Activated naive CD4-positive, alpha-beta T cell treated with anti-CD3 and anti-CD28 coated beads, Interleukin-2, amount 10 ng/mL, durations not matched to agents 7 days and 5 days (primary cell): ENCODE results near the gene ZMYND12.
"Not testable (repeated sequence)": the region's sequence is repeated elsewhere in the genome, so short reads cannot be mapped to it uniquely, and the experiment has no call there.

Experiments used
- CTCF ChIA-PET: fragments of 350-600 bp; sonication (Branson Sonifier 250); formaldehyde crosslinking; loops from one replicate; lab custom pipeline; 2021; ENCODE audit warnings: antibody characterized with exemption; lab: Charles Lee
- DNase-seq: peaks from one replicate; pipeline ENCODE4 v3.0.0-alpha.2; 2020
- H3K27ac Mint-ChIP-seq: one replicate; pipeline ENCODE4 v1.8.0; 2021; ENCODE audit warnings: mild to moderate bottlenecking, moderate library complexity, mixed read lengths
- H3K27me3 Mint-ChIP-seq: one replicate; pipeline ENCODE4 v1.8.0; 2021; ENCODE audit warnings: mild to moderate bottlenecking, mixed read lengths
- H3K36me3 Mint-ChIP-seq: one replicate; pipeline ENCODE4 v1.8.0; 2021; ENCODE audit warnings: mixed read lengths
- H3K4me1 Mint-ChIP-seq: one replicate; pipeline ENCODE4 v1.8.0; 2021; ENCODE audit warnings: mixed read lengths
- H3K4me3 Mint-ChIP-seq: one replicate; pipeline ENCODE4 v1.8.0; 2021; ENCODE audit warnings: mild to moderate bottlenecking, moderate library complexity, mixed read lengths
- H3K9me3 Mint-ChIP-seq: one replicate; pipeline ENCODE4 v1.8.0; 2021; ENCODE audit warnings: mixed read lengths

Gene ZMYND12, protein sequence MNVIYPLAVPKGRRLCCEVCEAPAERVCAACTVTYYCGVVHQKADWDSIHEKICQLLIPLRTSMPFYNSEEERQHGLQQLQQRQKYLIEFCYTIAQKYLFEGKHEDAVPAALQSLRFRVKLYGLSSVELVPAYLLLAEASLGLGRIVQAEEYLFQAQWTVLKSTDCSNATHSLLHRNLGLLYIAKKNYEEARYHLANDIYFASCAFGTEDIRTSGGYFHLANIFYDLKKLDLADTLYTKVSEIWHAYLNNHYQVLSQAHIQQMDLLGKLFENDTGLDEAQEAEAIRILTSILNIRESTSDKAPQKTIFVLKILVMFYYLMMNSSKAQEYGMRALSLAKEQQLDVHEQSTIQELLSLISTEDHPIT

GRCh38 chr1:42456010-42456753, at the start of gene ZMYND12, which contains the start of gene PPCS:
Gene ZMYND12, minus strand, starts transcription at chr1:42456022. Its CDS starts 25 bp downstream, at chr1:42455997.
Gene PPCS, plus strand, starts transcription at chr1:42456543. Its CDS starts 23 bp downstream, at chr1:42456566.
- peak; percentile 93 for DNase-seq
- Mint-ChIP-seq H3K27me3 (no peaks in the 10 kb centered on the region), H3K4me1 (peaks cover 47% of the 10 kb centered on the region), H3K9me3 (no peaks in the 10 kb centered on the region), H3K4me3 (peak within 1 kb of the TSS; percentile 92), H3K27ac (peak within 1 kb of the TSS; percentile 97), H3K36me3 (peaks cover 39% of the 10 kb centered on the region)
- CTCF ChIA-PET, result interaction anchor here (1.0 kb wide), 1 partner anchor 96 kb away, joined by 3 read pairs; no protein-coding TSS in a partner anchor

- Mint-ChIP-seq H3K27me3 (no peaks in the 10 kb centered on the region), H3K9me3 (peaks cover 33% of the 10 kb centered on the region), H3K4me1 (no peaks in the 10 kb centered on the region), H3K27ac (no peak overlapping the region), H3K4me3 (no peak overlapping the region), H3K36me3 (peaks cover 6% of the 10 kb centered on the region)
- DNase-seq, result no peak
- CTCF ChIA-PET, result interaction anchor here (0.9 kb wide), 1 partner anchor 16 kb away, joined by 3 read pairs; no protein-coding TSS in a partner anchor
Measured at GRCh38 chr1:42504535-42505128, 48.8 kb upstream of the ZMYND12 start.

GRCh38 chr1:42502031-42502430, 46.2 kb upstream of the ZMYND12 start:
- peaks cover 24% of the 10 kb centered on the region for H3K9me3 Mint-ChIP-seq
- H3K27me3 Mint-ChIP-seq, DNase-seq, H3K4me1 Mint-ChIP-seq, CTCF ChIA-PET, H3K27ac Mint-ChIP-seq, H3K4me3 Mint-ChIP-seq, H3K36me3 Mint-ChIP-seq: not testable (repeated sequence)

DNA sequence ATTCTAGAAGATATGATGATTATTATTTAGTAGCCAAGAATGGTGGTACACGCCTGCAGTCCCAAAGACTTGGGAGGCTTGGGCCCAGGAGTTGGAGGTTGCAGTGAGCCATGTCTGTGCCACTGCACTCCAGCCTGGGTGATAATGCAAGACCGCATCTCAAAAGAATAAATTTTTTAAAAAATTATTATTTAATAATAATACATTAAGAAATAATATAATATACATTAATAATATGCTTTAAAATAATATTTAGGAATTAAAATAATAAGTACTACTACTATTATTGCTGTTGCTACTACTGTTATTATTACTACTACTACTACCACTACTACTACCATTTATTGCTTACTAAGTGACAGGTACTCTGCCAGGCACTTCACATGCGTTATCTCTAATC, 34.4 kb upstream of the ZMYND12 start:
- Mint-ChIP-seq H3K27ac (no peak overlapping the region), H3K4me3 (no peak overlapping the region)
- DNase-seq, result no peak

DNA sequence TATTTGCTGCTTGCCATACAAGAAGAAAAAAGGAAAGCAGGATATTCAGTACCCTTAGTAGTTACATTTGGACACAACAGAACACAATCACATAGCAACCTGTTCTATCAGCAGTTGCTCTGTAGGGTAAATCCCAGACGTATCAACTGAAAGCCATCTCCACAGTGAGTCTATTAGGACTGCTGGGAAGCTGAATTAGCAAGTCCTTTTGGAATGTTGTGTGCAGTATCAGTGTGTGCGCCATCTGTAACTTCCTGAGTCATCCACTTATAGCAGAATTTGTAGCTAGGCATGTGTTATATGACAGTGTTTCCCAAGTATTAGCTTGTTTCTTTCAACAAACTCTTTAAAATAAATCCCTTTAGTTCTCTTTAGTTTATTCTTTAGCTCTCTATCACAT, 28.6 kb upstream of the ZMYND12 start:
- Mint-ChIP-seq H3K27me3 (no peaks in the 10 kb centered on the region), H3K27ac (no peak overlapping the region), H3K9me3 (no peaks in the 10 kb centered on the region), H3K4me3 (no peak overlapping the region), H3K4me1 (no peaks in the 10 kb centered on the region), H3K36me3 (no peaks in the 10 kb centered on the region)
- DNase-seq, result no peak
- CTCF ChIA-PET, result no interaction called here

More for the DNA sequence above, 34.4 kb upstream of the ZMYND12 start:
- H3K36me3 Mint-ChIP-seq, result no peaks in the 10 kb centered on the region
- no peaks in the 10 kb centered on the region for H3K27me3 Mint-ChIP-seq
- CTCF ChIA-PET, result no interaction called here
- no peaks in the 10 kb centered on the region for H3K4me1 Mint-ChIP-seq
- peaks cover 2% of the 10 kb centered on the region for H3K9me3 Mint-ChIP-seq

DNA sequence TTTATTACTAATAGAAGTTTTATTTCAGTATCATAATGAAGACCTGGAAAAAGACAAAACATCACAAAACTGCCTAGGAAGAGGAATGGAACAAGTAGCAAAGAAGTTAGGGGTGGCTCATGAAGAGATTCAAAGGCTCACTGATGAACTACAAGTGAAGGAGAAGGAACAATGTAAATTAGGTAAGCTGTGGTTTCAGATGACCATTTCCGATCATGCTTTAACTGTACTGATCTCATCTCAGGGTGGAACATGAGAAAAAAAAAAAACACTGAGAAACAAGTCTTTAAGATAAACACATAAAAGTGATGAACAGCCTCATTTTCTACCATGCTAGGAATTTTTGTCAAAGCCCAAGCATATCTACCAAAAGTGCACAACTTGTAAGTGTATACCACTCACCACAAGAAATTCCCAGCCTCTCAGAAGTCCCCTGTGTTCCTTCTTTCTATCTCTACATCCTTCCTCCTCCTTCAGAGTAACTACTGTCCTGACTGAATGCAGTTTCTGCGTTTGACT, 26.9 kb upstream of the ZMYND12 start:
- CTCF ChIA-PET, result no interaction called here
- no peaks in the 10 kb centered on the region for H3K9me3 Mint-ChIP-seq
- no peak overlapping the region for H3K27ac Mint-ChIP-seq
- no peaks in the 10 kb centered on the region for H3K36me3 Mint-ChIP-seq
- no peaks in the 10 kb centered on the region for H3K4me1 Mint-ChIP-seq
- no peak for DNase-seq
- H3K27me3 Mint-ChIP-seq, result no peaks in the 10 kb centered on the region
- H3K4me3 Mint-ChIP-seq, result no peak overlapping the region

DNA sequence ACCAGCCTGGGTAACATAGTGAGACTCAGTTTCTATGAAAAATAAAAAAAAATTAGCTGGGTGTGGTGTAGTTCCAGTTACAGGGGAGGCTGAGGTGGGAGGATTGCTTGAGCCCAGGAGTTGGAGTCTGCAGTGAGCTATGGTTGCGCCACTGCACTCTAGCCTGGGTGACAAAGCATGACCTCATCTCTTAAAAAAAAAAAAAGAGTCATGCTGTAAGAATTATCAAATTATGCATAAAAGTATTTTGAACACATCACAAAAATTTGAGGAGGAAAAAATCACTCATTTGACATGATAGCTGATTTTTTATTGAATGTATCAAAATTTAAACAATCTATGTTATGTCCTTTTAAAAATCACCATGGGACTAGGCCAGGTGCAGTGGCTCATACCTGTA, 25.1 kb upstream of the ZMYND12 start:
- H3K27ac Mint-ChIP-seq, result no peak overlapping the region
- no peaks in the 10 kb centered on the region for H3K27me3 Mint-ChIP-seq
- CTCF ChIA-PET, result no interaction called here
- H3K36me3 Mint-ChIP-seq, result no peaks in the 10 kb centered on the region
- DNase-seq, result no peak
- H3K4me3 Mint-ChIP-seq, result no peak overlapping the region
- H3K4me1 Mint-ChIP-seq, result no peaks in the 10 kb centered on the region
- no peaks in the 10 kb centered on the region for H3K9me3 Mint-ChIP-seq

DNA sequence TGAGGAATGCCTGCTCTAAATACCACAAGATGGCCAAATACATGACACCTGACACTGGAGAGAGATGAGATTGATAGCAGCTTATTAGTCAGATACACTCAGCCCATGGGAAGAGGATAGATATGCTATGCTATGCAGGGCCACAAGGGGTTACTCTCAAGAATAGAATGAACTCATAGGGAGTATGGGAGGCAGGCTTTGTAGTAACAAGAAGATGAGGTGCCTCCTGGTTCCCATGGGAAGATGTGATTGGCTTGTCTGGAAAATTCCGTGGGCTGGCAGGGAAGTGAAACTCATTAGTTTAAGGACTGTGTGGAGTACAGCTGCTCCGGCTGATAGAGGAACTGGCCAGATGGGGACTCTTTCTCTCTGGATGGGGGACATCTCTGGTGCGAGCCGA, 23.8 kb upstream of the ZMYND12 start:
- CTCF ChIA-PET, result no interaction called here
- no peak for DNase-seq
- H3K36me3 Mint-ChIP-seq, result no peaks in the 10 kb centered on the region
- no peak overlapping the region for H3K4me3 Mint-ChIP-seq
- no peak overlapping the region for H3K27ac Mint-ChIP-seq
- H3K4me1 Mint-ChIP-seq, result no peaks in the 10 kb centered on the region
- H3K27me3 Mint-ChIP-seq, result no peaks in the 10 kb centered on the region
- no peaks in the 10 kb centered on the region for H3K9me3 Mint-ChIP-seq

GRCh38 chr1:42477775-42478174, 22.0 kb upstream of the ZMYND12 start:
- Mint-ChIP-seq H3K4me3 (no peak overlapping the region), H3K27ac (no peak overlapping the region), H3K9me3 (no peaks in the 10 kb centered on the region), H3K4me1 (no peaks in the 10 kb centered on the region), H3K27me3 (no peaks in the 10 kb centered on the region), H3K36me3 (no peaks in the 10 kb centered on the region)
- no peak for DNase-seq
- CTCF ChIA-PET, result no interaction called here

- H3K27ac Mint-ChIP-seq, H3K4me3 Mint-ChIP-seq, H3K9me3 Mint-ChIP-seq, H3K4me1 Mint-ChIP-seq, H3K36me3 Mint-ChIP-seq, DNase-seq, CTCF ChIA-PET, H3K27me3 Mint-ChIP-seq: not testable (repeated sequence)
Measured at GRCh38 chr1:42477354-42477753, 21.5 kb upstream of the ZMYND12 start.

- no peak for DNase-seq
- H3K27ac Mint-ChIP-seq, result no peak overlapping the region
- no peaks in the 10 kb centered on the region for H3K4me1 Mint-ChIP-seq
- no peaks in the 10 kb centered on the region for H3K36me3 Mint-ChIP-seq
- no peaks in the 10 kb centered on the region for H3K27me3 Mint-ChIP-seq
- no peak overlapping the region for H3K4me3 Mint-ChIP-seq
- CTCF ChIA-PET, result no interaction called here
- no peaks in the 10 kb centered on the region for H3K9me3 Mint-ChIP-seq
Measured at GRCh38 chr1:42476605-42477004, 20.8 kb upstream of the ZMYND12 start.

DNA sequence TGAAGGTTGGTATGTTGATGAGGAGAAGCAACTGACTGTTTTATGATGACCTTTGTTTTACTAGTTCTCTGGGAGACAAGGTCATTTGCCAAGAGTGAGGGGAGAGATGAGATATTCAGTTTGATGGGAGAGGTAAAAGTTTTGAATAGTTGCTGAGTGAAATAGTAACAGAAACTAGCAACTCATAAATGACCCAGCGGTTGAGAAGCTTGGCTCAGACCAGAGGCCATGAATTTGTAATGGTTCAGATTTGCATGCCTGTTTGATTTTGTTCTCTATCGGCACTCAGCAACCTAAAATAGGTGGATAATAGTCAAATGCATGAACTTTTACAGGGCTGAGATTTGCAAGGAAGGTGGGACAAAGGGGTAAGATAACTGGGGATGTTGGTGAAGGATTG, 13.9 kb upstream of the ZMYND12 start:
- CTCF ChIA-PET, result no interaction called here

DNA sequence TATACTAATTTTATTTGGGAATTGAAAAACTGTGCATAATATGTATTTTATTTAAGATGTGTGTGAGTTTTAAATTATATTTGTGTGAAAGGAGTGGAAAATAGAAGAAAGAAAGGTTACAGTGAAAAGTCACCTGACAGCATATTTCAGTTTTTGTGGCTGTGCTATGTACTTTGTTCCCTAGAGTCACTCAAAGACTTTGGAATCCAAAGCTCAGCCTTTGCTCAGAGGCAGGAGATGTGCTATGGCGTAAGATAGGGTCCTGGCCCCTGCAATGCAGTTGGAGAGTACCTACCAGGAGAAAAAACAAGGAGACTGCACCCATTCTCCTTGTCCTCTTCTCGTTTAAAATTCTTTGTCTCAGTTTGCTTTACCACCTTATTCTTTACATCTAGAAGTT, 10.2 kb upstream of the ZMYND12 start:
- no peaks in the 10 kb centered on the region for H3K9me3 Mint-ChIP-seq
- no peak overlapping the region for H3K27ac Mint-ChIP-seq
- peaks cover 10% of the 10 kb centered on the region for H3K27me3 Mint-ChIP-seq
- peaks cover 10% of the 10 kb centered on the region for H3K36me3 Mint-ChIP-seq
- H3K4me1 Mint-ChIP-seq, result peaks cover 24% of the 10 kb centered on the region
- CTCF ChIA-PET, result no interaction called here
- no peak overlapping the region for H3K4me3 Mint-ChIP-seq
- DNase-seq, result no peak

More for the DNA sequence above, 13.9 kb upstream of the ZMYND12 start:
- H3K27me3 Mint-ChIP-seq, result no peaks in the 10 kb centered on the region
- H3K4me3 Mint-ChIP-seq, result no peak overlapping the region
- H3K4me1 Mint-ChIP-seq, result no peaks in the 10 kb centered on the region
- no peak for DNase-seq
- H3K27ac Mint-ChIP-seq, result no peak overlapping the region
- no peaks in the 10 kb centered on the region for H3K9me3 Mint-ChIP-seq
- H3K36me3 Mint-ChIP-seq, result no peaks in the 10 kb centered on the region

- Mint-ChIP-seq H3K9me3 (no peaks in the 10 kb centered on the region), H3K4me3 (peak overlapping the region; percentile 67), H3K4me1 (peaks cover 36% of the 10 kb centered on the region), H3K27me3 (peaks cover 10% of the 10 kb centered on the region), H3K27ac (no peak overlapping the region), H3K36me3 (peaks cover 29% of the 10 kb centered on the region)
- CTCF ChIA-PET, result no interaction called here
- DNase-seq, result no peak
Measured at GRCh38 chr1:42463921-42464320, 8.1 kb upstream of the ZMYND12 start.
